ENCODE results near the gene PARD6G.
"Not testable (repeated sequence)": the region's sequence is repeated elsewhere in the genome, so short reads cannot be mapped to it uniquely, and the experiment has no call there.

PARD6G gene

GRCh38 chr18:80241919-80242777 lies 5.2 kb downstream of the PARD6G start:
- no peak for DNase-seq (ENCODE audit: low spot score)

GRCh38 chr18:80239830-80240229 lies 7.5 kb downstream of the PARD6G start:
- DNase-seq (ENCODE audit: low spot score) = no peak

- DNase-seq (ENCODE audit: low spot score) = no peak
Measured at GRCh38 chr18:80238651-80239260, 8.6 kb downstream of the PARD6G start.

GRCh38 chr18:80237519-80237918 lies 9.8 kb downstream of the PARD6G start:
- DNase-seq (ENCODE audit: low spot score) = not testable (repeated sequence)

GRCh38 chr18:80234398-80234797 lies 12.9 kb downstream of the PARD6G start:
- no peak for DNase-seq (ENCODE audit: low spot score)

GRCh38 chr18:80233899-80234298 lies 13.4 kb downstream of the PARD6G start:
- no peak for DNase-seq (ENCODE audit: low spot score)

- DNase-seq (ENCODE audit: low spot score) = no peak
Measured at GRCh38 chr18:80233201-80233835, 14.0 kb downstream of the PARD6G start.

- no peak for DNase-seq (ENCODE audit: low spot score)
Measured at GRCh38 chr18:80232710-80233109, 14.6 kb downstream of the PARD6G start.

GRCh38 chr18:80232030-80232429 lies 15.3 kb downstream of the PARD6G start:
- no peak for DNase-seq (ENCODE audit: low spot score)

GRCh38 chr18:80231616-80232015 lies 15.7 kb downstream of the PARD6G start:
- no peak for DNase-seq (ENCODE audit: low spot score)

- no peak for DNase-seq (ENCODE audit: low spot score)
Measured at GRCh38 chr18:80231151-80231550, 16.2 kb downstream of the PARD6G start.

- DNase-seq (ENCODE audit: low spot score) = no peak
Measured at GRCh38 chr18:80229766-80230745, 17.3 kb downstream of the PARD6G start.

GRCh38 chr18:80229363-80229762 lies 18.0 kb downstream of the PARD6G start:
- no peak for DNase-seq (ENCODE audit: low spot score)

- DNase-seq (ENCODE audit: low spot score) = no peak
Measured at GRCh38 chr18:80228051-80228848, 19.1 kb downstream of the PARD6G start.

GRCh38 chr18:80227472-80227871 lies 19.8 kb downstream of the PARD6G start:
- DNase-seq (ENCODE audit: low spot score) = no peak

- no peak for DNase-seq (ENCODE audit: low spot score)
Measured at GRCh38 chr18:80225685-80226084, 21.6 kb downstream of the PARD6G start.

GRCh38 chr18:80223581-80224148 lies 23.6 kb downstream of the PARD6G start:
- no peak for DNase-seq (ENCODE audit: low spot score)

GRCh38 chr18:80219488-80219887 lies 27.8 kb downstream of the PARD6G start:
- DNase-seq (ENCODE audit: low spot score) = not testable (repeated sequence)

GRCh38 chr18:80218341-80219227 lies 28.7 kb downstream of the PARD6G start:
- DNase-seq (ENCODE audit: low spot score) = no peak

- DNase-seq (ENCODE audit: low spot score) = no peak
Measured at GRCh38 chr18:80213182-80213581, 34.1 kb downstream of the PARD6G start.
